HG03108 (cell line): ENCODE results near the gene PRICKLE2.

ENCODE experiments used
- ATAC-seq: cut with Tn5 transposase; IDR thresholded peaks from one replicate; pipeline ENCODE4 v1.9.1; 2021; ENCODE audit warnings: moderate library complexity; ENCODE audit not compliant: unreplicated experiment

PRICKLE2 gene

GRCh38 chr3:64138656-64139375 lies 86.5 kb downstream of the PRICKLE2 start:
- ATAC-seq, result no peak

- no peak for ATAC-seq
Observed at GRCh38 chr3:64138046-64138445, 87.2 kb downstream of the PRICKLE2 start.

GRCh38 chr3:64134882-64135281 lies 90.4 kb downstream of the PRICKLE2 start:
- ATAC-seq, result no peak

GRCh38 chr3:64133987-64134386 lies 91.3 kb downstream of the PRICKLE2 start:
- no peak for ATAC-seq

- ATAC-seq, result no peak
Observed at GRCh38 chr3:64133272-64133671, 92.0 kb downstream of the PRICKLE2 start.

- ATAC-seq, result no peak
Observed at GRCh38 chr3:64131725-64132469, 93.4 kb downstream of the PRICKLE2 start.

GRCh38 chr3:64130436-64130835 lies 94.8 kb downstream of the PRICKLE2 start:
- no peak for ATAC-seq

GRCh38 chr3:64129581-64129980 lies 95.7 kb downstream of the PRICKLE2 start:
- ATAC-seq, result no peak

- no peak for ATAC-seq
Observed at GRCh38 chr3:64129106-64129505, 96.2 kb downstream of the PRICKLE2 start.

GRCh38 chr3:64125561-64125960 lies 99.7 kb downstream of the PRICKLE2 start:
- no peak for ATAC-seq

GRCh38 chr3:64123931-64124330 lies 101.3 kb downstream of the PRICKLE2 start:
- no peak for ATAC-seq

GRCh38 chr3:64122476-64122875 lies 102.8 kb downstream of the PRICKLE2 start:
- no peak for ATAC-seq

GRCh38 chr3:64121750-64122311 lies 103.4 kb downstream of the PRICKLE2 start:
- ATAC-seq, result no peak

- ATAC-seq, result no peak
Observed at GRCh38 chr3:64120876-64121275, 104.4 kb downstream of the PRICKLE2 start.

GRCh38 chr3:64117483-64117882 lies 107.8 kb downstream of the PRICKLE2 start:
- no peak for ATAC-seq

- no peak for ATAC-seq
Observed at GRCh38 chr3:64114651-64115050, 110.6 kb downstream of the PRICKLE2 start.

GRCh38 chr3:64111872-64112271 lies 113.4 kb downstream of the PRICKLE2 start:
- ATAC-seq, result no peak

GRCh38 chr3:64111083-64111482 lies 114.2 kb downstream of the PRICKLE2 start:
- ATAC-seq, result no peak

GRCh38 chr3:64110071-64110470 lies 115.2 kb downstream of the PRICKLE2 start:
- no peak for ATAC-seq

- no peak for ATAC-seq
Observed at GRCh38 chr3:64109438-64109837, 115.8 kb downstream of the PRICKLE2 start.

GRCh38 chr3:64108784-64109317 lies 116.4 kb downstream of the PRICKLE2 start:
- ATAC-seq, result no peak

GRCh38 chr3:64108231-64108630 lies 117.0 kb downstream of the PRICKLE2 start:
- no peak for ATAC-seq
